Measurements from ENCODE around the gene DENND1A.

DNA sequence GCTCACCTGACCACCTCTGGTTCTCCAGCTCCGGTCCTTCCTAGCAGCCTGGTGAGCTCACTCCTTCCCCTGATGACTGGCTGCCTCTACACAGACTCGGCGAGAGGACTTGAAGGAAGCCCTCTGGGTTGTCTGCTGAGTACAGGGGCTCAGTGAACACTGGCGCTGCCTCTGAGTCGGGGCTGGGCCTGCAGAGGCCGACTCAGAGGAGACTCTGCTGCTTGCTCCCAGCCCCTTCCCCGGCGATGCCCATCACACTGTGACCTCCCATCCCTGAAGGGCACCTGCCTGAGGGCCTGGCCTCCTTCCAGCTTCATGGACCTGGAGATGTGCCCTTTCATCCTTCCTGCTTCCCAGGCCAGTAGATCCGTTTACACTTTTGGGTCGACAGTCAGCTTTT is 551.9 kb downstream of the DENND1A start:
- TF ChIP-seq CTCF (conservative IDR thresholded peaks at IDR 0.05; ENCODE audit: low read depth, low read length), result no peak
- no peak for TF ChIP-seq EZH2 (IDR thresholded peaks at IDR 0.05; ENCODE audit: low read length, unreplicated experiment)

Measured in PC-3 (cell line).